Measurements from ENCODE around the gene FGF19.

DNA sequence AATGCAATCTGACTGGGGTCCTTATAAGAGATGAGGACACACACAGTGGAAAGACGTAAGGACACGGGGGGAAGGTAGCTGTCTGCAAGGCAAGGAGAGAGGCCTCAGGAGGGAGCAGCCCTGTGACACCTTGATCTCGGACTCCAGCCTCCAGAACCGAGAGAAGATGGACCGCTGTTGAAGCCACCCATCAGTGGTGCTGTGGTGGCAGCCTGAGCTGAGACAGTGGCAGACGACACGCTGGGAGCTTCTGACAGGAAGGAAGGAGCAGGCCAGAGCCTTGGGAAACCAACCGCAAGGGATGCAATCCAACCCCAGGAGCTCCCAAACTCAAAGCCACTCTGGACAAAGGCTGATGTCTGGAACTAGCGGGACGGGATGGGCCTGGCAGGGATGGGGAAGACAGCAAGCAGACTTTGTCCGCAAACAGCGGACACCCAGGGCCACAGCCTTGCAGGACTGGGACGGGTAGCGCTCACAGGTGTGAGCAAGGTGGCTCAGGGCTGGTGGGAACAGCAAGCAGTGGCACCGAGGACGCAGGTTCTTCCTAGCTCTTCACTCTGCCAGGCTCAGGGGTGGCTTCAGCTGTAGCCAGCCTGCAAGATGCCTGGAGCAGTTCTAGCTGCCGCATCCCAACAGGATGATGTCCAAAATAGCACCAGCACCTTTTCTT is 39.6 kb downstream of the FGF19 start:
- TF ChIP-seq, protein P1, sequence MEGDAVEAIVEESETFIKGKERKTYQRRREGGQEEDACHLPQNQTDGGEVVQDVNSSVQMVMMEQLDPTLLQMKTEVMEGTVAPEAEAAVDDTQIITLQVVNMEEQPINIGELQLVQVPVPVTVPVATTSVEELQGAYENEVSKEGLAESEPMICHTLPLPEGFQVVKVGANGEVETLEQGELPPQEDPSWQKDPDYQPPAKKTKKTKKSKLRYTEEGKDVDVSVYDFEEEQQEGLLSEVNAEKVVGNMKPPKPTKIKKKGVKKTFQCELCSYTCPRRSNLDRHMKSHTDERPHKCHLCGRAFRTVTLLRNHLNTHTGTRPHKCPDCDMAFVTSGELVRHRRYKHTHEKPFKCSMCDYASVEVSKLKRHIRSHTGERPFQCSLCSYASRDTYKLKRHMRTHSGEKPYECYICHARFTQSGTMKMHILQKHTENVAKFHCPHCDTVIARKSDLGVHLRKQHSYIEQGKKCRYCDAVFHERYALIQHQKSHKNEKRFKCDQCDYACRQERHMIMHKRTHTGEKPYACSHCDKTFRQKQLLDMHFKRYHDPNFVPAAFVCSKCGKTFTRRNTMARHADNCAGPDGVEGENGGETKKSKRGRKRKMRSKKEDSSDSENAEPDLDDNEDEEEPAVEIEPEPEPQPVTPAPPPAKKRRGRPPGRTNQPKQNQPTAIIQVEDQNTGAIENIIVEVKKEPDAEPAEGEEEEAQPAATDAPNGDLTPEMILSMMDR (IDR thresholded peaks at IDR 0.05 in 2 of 3, conservative IDR thresholded peaks at IDR 0.05 in 1 of 3; ENCODE audit: insufficient read depth in 2 of 3, low read depth in 1 of 3, low read length in 3 of 3): no peak
- TF ChIP-seq CREB1 (IDR thresholded peaks at IDR 0.05): no peak
- no peak for TF ChIP-seq CREB1 (CRISPR knock-in tag; IDR thresholded peaks at IDR 0.05)
- TF ChIP-seq TFAM (CRISPR knock-in tag; conservative IDR thresholded peaks at IDR 0.05): no peak
- no peak for TF ChIP-seq EP300 (IDR thresholded peaks at IDR 0.05; ENCODE audit: low read length)
- TF ChIP-seq ZBTB1 (CRISPR knock-in tag; IDR thresholded peaks at IDR 0.05; ENCODE audit: borderline replicate concordance, low read depth): no peak
- TF ChIP-seq BACH1 (tag; IDR thresholded peaks at IDR 0.05): no peak
- no peak for TF ChIP-seq HCFC1 (IDR thresholded peaks at IDR 0.05; ENCODE audit: low read depth, low read length)
- TF ChIP-seq MAZ (CRISPR knock-in tag; conservative IDR thresholded peaks at IDR 0.05 in 1 of 2, IDR thresholded peaks at IDR 0.05 in 1 of 2): no peak
- no peak for TF ChIP-seq TCF7 (IDR thresholded peaks at IDR 0.05; ENCODE audit: borderline replicate concordance)
- TF ChIP-seq EZH2 (IDR thresholded peaks at IDR 0.05; ENCODE audit: borderline replicate concordance, low read depth, low read length): no peak
